DMS 273 treated with DMSO at 0.1 percent for 48 hours (cell line): ENCODE results near the gene NSRP1.
"Not testable (repeated sequence)": the region's sequence is repeated elsewhere in the genome, so short reads cannot be mapped to it uniquely, and the experiment has no call there.

ENCODE experiments used
- DNase-seq: peaks from one replicate; lab custom pipeline; 2025; lab: John Stamatoyannopoulos, UW

The NSRP1 gene

DNA sequence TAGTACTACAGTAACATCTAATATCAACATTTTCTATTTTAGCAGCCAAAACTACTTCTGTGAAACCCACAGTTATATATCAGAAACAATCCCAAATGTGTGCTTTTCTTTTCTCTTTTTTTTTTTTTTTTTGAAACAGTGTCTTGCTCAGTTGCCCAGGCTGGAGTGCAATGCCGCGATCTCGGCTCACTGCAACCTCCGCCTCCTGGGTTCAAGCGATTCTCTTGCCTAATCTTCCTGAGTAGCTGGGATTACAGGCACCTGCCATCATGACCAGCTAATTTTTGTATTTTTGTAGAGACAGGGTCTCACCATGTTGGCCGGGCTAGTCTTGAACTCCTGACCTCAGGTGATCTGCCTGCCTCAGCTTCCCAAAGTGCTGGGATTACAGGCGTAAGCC lies 2.0 kb downstream of the NSRP1 start:
- DNase-seq = not testable (repeated sequence)

DNA sequence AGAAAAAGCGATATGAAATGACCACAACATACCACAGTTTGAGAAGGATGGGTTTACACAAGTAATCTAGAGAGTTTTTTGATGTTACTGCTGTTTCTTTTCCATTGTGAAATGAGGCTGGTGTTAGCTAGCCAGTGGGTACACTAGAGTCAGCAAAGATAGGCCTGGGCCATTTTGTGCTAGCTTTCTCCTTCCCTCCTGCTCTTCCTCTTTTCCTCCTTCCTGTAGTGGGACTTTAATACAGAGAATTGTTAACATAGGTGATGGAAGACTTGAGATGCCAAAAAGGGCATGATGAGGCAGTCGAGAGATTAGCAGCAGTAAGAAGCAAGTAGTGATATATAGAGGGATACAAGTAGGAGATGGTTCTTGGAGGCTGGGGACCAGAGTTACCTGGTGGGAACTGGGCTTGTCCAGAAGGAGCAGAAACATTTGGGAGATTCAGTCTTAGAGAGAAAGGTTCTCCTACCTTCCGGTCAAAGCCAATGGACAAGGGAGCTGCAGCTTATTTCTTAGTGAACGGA lies 7.7 kb downstream of the NSRP1 start:
- no peak for DNase-seq

DNA sequence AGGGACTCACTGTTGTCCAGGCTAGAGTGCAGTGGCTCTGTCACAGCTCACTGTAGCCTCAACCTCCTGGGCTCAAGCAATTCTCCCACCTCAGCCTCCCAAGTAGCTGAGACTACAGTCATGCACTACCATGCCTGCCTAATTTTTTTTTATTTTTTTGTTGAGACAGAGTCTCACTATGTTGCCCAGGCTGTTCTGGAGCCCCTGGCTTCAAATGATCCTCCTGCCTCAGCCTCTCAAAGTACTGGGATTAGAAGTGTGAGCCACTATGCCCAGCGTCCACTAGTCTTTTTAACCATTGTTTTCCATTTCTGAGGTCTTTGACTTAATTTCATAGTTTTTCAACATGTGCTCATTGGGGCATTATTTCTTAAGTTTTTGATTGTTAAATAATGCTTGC lies 13.5 kb downstream of the NSRP1 start:
- DNase-seq = no peak

DNA sequence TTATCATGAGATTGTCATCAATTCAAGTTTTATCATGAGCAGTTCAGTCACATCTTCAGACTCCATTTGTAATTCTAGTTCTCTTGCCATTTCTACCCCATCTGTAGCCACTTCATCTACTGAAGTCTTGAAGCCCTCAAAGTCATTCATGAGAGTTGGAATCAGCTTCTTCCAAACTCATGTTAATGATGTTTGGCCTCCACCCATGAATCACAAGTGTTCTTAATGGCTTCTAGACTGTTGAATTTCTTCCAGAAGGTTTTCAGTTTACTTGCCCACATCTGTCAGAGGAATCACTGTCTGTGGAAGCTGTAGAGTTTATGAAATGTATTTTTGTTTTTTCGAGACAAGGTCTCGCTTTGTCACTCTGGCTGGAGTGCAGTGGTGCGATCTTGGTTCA lies 16.0 kb downstream of the NSRP1 start:
- DNase-seq = no peak

DNA sequence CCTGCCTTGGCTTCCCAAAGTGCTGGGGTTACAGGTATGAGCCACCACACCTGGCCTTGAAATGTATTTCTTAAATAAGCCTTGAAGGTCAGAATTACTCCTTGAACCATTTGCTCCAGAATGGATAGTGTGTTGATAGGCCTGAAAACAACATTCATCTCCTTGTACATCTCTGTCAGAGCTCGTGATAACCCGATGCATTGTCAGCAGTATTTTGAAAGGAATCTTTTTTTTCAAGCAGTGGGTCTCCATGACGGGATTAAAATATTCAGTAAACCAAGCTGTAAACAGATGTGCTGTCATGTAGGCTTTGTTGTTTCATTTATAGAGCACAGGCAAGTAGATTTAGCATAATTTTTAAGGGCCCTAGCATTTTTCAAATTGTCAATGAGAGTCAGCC lies 16.6 kb downstream of the NSRP1 start:
- DNase-seq = no peak

DNA sequence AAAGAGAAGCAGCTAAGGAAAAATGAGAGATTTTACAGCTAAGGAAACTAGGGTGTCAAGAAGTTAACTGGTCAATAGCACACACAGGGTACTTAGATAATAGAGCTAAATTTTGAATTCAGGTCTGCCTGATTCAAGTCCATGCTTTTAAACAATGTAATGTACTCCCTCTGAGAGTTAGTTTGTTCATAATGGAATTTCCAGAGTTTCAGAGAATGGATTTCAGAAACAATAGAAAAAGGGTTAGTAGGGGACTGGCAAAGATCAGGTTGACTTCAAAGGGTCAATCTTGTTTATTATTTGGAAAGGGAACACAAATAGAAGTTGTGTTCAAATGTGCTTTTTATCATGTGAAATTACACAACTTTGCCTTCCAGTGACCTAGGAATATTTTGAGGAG lies 17.9 kb downstream of the NSRP1 start:
- DNase-seq = no peak

DNA sequence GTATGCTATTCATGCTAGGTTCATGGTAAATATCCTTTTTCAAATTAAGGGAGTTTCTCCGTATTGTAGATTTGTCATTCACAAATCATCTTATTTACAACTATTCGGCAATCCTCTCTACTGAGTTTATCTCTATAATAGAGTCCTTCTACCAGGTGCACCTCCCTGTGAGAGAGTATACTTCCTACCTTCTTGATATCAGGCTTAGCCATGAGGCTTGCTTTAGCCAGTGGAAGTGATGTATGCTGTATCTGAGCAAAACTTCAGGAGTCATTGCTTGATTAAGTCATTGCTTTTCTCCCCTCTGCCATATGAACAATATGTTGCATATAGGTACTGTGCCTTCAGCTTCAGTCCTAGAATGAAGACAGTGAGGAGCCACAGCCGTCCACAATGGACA lies 20.5 kb downstream of the NSRP1 start:
- no peak for DNase-seq

DNA sequence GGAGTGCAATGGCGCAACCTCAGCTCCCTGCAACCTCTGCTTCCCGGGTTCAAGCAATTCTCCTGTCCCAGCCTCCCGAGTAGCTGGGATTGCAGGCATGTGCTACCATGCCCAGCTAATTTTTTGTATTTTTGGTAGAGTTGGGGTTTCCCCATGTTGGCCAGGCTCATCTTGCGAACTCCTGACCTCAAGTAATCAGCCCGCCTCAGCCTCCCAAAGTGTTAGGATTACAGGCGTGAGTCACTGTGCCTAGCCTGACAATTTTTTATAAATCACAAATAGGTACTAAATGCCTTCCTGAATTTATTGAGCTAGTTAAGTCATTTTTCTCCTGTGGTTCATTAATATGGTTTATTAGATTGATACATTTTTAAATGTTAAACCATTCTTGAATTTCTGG lies 31.2 kb downstream of the NSRP1 start:
- not testable (repeated sequence) for DNase-seq

DNA sequence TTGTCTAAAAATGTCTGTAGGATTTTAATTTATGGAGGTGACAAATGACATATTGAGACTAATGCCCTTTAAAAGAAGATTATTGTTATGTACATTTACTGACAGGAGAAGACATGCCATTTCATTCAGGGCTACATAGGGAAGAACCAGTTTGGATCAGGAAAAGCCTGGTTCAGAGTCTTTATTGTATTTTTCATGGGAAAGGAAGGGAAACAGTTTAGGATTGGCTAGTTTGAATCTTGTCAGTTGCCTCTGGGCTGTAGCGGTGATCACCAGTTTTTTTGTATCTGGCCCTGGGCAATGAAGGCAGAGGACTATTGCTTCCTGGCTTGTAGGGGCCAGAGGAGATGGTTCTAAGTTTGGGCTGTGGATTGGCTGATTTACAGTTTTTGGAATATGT lies 31.8 kb downstream of the NSRP1 start:
- DNase-seq = no peak

DNA sequence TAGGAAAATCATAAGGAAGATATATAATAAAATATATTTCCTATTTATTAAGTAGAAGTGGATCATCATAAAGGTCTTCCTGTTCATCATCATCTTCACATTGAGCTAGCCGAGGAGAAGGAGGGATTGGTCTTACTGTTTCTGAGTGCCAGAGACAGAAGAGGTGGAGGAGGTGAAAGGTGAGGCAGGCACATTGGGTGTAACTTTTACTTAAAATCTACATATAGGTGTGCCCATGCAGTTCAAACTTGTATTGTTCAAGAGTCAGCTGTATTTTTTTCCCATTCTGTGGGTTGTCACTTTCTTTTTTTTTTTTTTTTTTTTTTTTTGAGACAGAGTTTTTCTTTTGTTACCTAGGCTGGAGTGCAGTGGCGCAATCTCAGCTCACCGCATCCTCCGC lies 34.9 kb downstream of the NSRP1 start:
- DNase-seq = no peak

DNA sequence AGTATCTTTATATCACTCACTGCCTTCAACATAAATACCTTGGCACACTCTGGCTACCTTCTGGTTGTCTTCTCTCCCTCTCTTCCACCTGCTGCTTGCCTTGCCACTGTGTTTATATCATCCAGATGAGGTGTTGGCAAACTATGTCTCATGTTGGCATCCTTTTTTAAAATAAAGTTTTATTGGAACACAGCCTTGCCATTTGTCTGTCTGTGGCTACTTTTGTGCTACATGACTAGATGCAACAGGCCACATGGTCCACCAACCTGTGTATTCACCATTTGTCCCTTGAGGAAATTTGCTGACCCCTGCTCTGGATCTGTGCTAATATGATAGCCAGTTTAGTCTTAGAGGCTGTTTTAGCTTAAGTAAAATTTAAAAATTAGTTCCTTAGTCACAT lies 36.8 kb downstream of the NSRP1 start:
- no peak for DNase-seq

DNA sequence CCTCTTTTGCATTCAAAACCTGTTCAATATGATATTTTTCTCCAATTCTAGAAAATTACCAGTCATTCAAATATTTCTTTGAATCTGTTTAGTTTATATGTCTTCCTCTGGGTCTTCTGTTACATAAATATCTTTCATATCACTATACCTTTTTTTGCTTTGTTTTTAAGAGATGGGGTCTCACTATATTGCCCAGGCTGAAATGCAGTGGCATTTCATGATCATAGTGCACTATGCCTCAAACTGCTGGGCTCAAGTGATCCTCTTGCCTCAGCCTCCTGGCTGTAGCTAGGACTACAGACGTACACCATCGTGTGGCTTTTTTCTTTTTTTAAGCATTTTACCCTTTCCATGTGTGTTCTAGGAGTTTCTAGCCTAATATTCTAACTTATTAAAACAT lies 38.8 kb downstream of the NSRP1 start:
- no peak for DNase-seq

DNA sequence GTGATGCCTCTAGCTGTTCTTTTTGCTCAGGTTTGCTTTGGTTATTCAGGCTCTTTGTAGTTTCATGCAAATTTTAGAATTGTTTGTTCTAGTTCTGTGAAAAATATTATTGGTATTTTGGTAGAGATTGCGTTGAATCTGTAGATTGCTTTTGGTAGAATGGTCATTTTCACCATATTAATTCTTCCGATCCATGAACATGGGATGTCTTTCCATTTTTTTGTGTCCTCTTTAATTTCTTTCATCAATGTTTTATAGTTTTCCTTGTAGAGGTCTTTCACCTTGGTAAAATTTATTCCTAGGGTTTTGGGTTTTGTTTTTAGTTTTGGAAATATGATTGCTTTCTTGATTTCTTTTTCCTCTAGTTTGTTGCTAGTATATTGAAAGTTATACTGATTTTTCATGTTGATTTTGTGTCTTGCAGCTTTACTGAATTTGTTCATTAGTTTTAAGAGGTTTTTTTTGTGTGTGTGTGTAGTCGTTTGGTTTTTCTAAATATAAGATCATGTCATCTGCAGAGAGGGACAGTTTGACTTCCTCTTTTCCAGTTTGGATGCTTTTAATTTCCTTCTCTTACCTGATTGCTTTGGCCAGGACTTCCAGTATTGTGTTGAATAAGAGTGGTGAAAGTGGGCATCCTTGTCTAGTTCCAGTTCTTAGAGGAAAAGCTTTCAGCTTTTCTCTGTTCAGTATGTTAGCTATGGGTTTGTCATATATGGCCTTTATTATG lies 42.4 kb downstream of the NSRP1 start:
- DNase-seq = no peak

DNA sequence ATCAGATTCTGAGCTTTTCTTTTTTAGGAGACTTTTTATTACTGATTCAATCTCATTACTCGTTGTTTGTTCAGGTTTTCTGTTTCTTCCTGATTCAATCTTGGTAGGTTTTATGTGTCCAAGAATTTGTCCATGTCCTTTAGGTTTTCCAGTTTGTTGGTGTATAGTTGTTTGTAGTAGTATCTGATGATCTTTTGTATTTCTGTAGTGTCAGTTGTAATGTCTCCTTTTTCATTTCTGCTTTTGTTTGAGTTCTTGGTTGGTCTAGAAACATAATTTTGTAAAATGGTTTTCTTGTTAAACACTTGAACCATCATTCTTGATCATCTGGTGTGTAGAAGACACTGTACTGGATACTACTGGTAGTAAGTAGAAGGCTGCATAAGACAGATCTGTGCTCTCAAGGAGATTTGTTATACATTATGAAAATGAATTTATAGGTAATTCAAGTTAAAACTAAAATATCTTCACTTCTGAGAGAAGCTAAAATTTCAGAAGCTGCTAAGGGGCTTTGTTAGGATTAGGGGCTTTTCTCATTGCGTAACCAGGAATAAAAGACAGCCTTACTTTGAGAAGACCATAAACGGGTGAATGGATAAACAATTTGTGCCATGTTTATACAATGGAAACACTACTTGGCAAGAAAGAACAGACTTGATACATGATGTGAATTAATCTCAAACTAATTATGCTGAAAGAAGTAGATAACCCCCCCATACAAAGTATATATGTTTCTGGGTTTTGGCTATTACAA lies 44.0 kb downstream of the NSRP1 start:
- DNase-seq = no peak

DNA sequence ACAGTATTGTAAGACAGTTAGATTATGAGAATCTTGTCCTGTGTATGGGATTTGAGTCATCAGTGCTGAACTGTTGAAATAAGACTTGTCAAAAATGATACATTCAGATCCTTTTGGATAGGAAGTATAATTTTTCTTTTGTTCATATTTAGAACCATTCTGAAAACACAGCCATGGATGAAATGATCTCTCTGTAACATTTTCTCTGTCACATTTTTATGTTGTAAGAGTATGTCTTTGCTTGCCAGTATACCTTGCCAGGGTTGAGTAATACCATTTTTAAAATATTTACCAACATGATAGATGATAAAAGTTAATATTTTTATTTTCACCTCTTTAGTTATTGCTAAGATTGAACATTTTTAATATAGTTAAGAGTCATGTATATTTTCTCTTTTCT lies 45.0 kb downstream of the NSRP1 start:
- DNase-seq = no peak

DNA sequence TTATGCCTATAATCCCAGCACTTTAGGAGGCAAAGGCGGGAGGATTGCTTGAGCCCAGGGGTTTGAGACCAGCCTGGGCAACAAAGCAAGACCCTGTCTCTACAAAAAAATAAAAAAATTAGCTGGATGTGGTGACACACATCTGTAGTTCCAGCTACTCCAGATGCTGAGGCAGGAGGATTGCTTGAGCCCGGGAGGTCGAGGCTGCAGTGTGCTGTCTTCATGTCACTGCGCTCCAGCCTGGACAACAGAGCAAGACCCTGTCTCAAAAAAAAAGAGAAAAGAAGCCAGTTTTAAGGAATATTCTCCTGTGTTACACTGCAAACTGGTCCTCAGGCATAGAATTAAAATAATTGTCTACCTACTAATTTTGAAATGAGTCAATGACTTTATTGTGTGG lies 47.9 kb downstream of the NSRP1 start:
- no peak for DNase-seq

DNA sequence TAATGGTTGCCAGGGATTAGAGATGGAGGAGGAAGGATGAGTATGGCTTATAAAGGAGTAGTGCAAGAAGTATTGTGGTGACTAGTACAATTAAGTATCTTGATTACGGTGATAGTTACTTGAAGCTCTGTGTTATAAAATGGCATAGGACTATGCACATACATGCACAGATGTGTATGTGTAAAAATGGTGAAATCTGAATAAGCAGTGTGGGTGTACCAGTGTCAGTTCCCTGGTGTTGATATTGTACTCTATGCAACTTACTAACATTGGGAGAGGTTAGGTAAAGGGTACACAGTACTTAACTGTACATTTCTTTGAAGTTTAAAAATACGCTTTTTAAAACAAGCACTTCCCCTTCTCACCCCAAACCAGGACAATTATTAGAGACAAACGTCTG lies 48.5 kb downstream of the NSRP1 start:
- no peak for DNase-seq

DNA sequence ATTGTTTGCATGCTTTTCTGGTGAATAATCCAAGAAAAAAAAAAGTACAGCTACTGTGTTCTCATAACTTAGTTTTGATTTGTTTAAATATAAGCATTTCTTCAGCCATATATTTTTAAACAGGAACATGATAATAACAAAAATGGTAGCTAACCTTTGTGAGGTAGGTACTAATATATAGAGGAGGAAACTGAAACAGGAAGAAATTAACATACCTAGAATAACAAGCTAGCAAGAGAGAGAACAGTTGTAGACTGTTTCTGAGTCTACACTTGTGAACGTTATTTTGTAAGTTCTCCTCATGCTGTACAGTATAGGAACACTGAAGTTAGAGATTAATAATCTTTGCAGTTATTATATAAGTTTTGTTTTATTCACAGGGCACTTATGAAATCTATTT lies 49.3 kb downstream of the NSRP1 start:
- no peak for DNase-seq

DNA sequence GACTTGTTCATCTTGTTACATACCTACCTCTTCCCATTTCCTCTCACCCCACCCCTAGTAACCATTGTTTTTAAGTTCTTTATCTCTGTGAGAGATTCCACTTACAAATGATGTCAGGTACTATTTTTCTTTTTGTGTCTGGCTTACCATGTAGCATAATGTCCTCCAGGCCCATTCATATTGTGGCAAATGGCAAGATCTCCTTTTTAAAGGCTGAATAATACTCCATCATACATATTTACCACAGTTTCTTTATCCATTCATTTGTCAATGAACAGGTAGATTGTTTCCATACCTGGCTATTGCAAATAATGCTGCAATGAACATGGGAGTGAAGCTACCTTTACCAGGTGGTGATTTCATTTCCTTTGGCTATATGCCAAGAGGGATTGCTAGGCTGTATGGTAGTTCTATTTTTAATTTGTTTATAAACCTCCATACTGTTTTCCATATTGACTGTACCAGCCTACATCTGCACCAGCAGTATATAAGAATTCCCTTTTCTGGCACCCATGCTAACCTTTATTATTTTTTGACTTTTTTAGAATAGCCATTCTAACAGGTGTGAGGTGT lies 53.9 kb downstream of the NSRP1 start:
- no peak for DNase-seq

DNA sequence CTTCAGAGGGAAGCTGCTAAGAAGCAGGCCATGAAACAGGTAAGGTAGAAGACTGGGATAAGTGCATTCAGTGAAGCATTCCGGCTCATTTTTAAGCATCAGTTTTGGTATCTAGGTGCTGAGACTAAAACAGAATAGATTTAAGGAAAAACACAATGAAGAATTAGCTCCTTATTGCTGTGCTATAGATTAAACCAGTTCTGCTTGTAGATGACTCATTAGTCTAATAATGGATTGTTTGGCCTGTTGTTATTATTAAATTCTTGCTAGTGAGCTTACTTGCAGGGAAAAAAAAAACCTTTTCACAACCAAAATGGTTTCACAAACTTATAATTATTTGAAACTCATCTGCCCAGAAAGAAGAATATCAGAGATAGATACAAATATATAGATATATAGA lies 55.9 kb downstream of the NSRP1 start:
- DNase-seq = no peak

DNA sequence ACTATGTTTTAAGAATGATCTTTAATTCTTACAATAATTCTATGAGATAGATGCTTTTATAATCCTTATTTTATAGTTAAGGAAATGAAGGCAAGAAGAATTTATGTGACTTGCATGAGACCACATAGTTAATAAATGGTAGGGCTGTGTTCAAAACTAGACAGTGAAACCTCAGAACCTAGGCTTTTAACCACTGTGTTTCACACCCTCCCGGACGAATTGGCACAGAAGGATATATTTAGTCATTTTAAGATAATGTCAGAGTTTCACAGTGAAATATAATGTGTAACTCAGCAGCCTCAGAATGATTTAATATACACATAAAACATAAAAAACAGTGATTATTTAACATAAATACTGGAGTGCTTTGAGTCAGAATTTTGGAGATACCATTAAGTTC lies 57.0 kb downstream of the NSRP1 start:
- DNase-seq = no peak

DNA sequence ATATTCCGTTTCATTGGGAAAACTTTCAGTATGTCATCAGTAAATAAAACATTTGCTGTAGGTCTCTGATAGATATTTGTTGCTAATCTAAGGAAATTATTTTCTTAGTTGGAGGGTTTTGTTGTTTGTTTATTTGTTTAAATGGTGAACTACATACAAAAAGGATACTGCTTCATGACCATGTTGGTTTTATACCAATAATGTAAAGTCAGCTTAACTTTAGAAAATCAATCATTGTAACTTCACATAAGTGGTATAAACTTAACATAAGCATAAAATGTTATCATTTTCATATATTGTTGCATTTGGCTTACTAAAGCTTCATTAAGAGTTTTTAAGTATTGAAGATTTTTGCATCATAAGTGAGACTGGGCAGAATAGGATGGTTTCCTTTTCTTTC lies 57.9 kb downstream of the NSRP1 start:
- no peak for DNase-seq

DNA sequence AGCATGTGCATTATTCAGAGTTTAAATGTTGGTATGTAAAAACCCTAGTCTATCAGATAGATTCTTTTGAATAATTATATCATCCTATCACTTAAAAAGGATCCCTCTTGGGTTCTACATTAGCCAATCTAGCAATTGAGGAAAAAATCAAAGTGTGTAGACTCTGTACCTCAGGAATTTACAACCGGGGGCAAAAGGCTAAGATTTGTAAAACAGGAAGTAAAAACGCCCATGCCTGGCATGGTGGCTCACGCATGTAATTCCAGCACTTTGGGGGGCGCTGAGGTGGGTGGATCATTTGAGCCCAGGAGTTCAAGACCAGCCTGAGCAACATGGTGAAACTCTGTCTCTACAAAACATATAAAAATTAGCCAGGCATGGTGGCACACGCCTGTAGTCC lies 60.2 kb downstream of the NSRP1 start:
- no peak for DNase-seq
